NCI-H2227 (cell line): ENCODE measurements around the gene NEO1.

Experiments used
- DNase-seq: peaks from one replicate; lab custom pipeline; 2025; ENCODE audit not compliant: unreplicated experiment; lab: John Stamatoyannopoulos, UW

The NEO1 gene

GRCh38 chr15:73249499-73249898 lies 197.2 kb downstream of the NEO1 start:
- no peak for DNase-seq

DNA sequence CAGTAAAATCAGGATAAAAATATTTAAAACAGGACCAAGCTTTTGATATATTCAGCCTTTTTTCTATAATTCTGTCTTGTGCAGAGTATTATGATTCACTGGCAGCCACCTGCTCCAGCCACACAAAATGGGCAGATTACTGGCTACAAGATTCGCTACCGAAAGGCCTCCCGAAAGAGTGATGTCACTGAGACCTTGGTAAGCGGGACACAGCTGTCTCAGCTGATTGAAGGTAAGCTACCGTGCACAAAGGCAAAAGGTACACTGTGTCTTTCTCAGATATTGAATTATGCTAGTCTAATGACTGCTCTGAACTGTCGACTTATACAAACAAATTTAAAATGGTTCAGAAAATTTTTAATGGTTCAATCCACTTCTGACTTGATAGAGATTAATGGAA lies 202.3 kb downstream of the NEO1 start:
- no peak for DNase-seq

DNA sequence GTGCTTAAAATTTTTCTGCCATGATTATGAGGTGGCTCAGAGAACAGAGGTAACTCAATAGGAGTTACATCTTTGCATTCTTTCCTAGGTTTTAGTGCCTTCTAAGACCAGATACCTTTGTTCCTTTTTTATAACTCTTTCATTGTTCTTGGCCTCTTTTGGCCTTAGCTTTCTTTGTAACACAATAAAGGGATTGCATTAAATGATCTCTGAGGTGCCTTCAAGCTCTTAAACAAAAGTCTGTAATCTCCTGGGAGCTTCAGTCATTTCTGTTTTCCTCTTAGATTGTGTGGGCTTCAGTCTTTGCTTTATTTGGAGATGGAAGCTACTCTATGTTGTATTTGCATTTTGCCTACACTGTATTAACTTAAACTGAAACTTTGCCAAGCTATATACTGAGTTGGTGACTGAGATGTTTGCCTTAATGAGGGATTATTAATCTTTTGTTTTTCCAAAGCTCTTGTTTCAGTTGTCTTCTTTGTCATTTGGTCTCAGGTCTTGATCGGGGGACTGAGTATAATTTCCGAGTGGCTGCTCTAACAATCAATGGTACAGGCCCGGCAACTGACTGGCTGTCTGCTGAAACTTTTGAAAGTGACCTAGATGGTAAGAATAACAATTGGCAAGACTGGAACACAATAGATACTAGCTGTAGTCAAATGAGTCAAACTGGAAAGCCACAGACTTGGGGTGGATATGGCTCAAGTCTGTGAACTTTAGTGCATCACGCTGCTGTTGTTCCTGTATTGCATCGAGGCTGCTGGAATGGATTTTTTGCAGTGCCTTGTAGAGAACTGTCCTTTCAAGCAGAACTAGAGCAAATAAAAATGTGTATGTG lies 206.2 kb downstream of the NEO1 start:
- DNase-seq = no peak

- no peak for DNase-seq
Observed at GRCh38 chr15:73264881-73265280, 212.6 kb downstream of the NEO1 start.

DNA sequence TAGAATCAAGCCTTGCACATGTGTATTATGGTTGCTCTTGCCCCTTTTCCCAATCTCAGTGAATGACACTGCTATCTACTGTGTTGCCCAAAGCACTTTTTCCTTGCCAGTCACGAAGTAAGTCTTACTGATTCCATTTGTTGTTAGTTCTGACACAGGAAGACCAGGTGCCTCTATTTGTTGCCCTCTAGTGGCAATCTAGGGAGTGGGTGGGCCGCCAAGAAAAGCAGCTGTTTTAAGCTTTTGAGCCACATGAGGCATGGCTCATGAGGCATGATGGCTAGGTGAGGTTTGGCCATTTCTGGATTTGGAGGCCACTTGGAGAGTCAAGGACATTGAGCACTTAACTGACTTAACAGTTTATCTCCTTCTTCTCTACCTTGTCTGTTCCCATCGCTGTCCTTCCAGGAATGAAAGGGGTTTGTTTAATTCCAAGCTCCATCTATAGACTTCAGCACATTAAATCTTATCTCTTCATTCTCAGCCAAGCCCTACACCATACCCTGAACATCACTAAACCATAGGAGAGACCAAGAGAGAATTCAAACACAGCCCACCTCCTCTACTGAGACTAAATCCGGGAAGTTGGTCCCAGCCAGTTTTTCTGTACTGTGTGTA lies 213.4 kb downstream of the NEO1 start:
- DNase-seq = peak; percentile 57

GRCh38 chr15:73268457-73268856 lies 216.2 kb downstream of the NEO1 start:
- DNase-seq = no peak

GRCh38 chr15:73270366-73271097 lies 218.3 kb downstream of the NEO1 start:
- DNase-seq = no peak

DNA sequence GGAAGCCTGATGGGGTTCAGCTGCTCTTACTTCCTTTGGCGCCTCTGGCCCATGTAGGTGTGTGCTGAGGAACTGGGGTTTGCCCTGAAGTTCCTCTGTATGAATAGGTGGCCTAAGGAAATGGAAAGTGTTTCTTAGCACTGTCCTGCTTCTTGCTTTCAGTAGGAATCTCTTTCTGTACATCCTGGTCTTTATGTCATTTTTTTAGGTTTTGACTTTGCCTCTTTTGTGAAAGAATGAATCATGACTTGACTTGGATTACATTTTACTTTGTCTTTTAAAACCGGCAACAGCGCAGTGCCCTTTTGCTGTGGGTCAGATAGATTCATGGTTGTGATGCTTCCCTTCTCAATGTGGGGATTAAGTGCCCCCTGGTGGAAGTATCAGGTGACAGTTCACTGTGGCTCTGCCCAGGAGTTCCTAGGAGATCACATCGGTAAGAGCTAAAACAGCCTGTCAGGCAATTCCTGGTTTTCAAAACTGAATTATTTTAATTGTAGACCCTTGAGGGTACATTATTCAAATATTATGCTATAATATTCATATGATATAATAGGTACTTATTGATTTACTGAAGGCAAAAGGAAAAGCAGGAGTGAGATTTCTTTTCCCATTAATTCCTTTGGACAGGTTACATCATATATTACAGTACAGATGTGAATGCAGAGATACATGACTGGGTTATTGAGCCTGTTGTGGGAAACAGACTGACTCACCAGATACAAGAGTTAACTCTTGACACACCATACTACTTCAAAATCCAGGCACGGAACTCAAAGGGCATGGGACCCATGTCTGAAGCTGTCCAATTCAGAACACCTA lies 221.1 kb downstream of the NEO1 start:
- DNase-seq = peak; percentile 62

- DNase-seq = no peak
Observed at GRCh38 chr15:73275862-73276261, 223.6 kb downstream of the NEO1 start.

- DNase-seq = no peak
Observed at GRCh38 chr15:73282567-73283365, 230.5 kb downstream of the NEO1 start.

GRCh38 chr15:73283366-73283962 lies 231.2 kb downstream of the NEO1 start:
- no peak for DNase-seq

DNA sequence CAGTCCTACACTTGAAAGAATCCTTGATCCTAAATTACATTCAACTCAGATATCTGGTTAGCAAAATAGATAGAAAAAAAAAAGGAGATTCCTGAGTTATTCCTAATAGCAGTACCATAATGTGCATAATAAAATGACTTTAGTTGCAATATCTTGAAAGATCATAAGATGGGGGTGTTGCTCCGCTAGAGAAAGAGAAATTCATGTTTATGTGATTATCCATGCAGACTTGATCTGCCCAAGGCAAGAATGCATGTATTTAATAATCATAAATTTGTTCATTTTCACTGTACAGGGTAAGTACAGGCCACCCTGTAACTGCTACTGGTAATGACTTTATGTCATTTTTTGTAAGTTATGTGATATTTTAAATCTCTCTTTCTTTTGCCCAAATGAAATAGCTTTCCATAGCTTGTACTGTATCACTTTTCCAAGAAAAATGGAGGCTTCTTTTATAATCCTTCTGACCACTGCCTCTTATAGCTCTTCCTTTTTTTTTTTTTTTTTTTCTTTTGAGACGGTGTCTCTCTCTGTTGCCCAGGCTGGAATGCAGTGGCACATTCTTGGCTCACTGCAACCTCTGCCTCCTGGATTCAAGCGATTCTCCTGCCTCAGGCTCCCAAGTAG lies 231.9 kb downstream of the NEO1 start:
- DNase-seq = no peak

DNA sequence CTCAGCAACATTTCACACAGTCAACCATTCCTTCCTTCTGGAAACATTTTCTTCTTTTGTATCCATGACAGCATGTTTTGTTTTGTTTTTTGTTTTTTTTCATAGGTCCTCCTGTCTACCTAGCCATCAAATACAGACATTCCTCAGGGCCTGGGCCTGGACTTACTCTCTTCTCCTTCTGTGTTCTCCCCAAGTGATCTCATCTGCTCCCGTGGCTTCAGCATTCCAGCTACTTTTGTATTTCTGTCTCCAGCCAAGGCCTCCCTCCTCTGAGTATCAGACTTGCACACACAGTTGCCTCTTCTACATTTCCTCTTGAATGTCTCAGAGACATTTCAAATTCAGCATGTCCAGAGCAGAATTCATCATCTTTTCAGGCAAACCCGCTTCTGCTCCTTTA lies 234.0 kb downstream of the NEO1 start:
- no peak for DNase-seq

GRCh38 chr15:73287019-73287418 lies 234.8 kb downstream of the NEO1 start:
- DNase-seq = no peak

- DNase-seq = no peak
Observed at GRCh38 chr15:73291441-73291840, 239.2 kb downstream of the NEO1 start.

GRCh38 chr15:73293773-73294172 lies 241.5 kb downstream of the NEO1 start:
- no peak for DNase-seq

- DNase-seq = no peak
Observed at GRCh38 chr15:73295630-73296286, 243.5 kb downstream of the NEO1 start.

DNA sequence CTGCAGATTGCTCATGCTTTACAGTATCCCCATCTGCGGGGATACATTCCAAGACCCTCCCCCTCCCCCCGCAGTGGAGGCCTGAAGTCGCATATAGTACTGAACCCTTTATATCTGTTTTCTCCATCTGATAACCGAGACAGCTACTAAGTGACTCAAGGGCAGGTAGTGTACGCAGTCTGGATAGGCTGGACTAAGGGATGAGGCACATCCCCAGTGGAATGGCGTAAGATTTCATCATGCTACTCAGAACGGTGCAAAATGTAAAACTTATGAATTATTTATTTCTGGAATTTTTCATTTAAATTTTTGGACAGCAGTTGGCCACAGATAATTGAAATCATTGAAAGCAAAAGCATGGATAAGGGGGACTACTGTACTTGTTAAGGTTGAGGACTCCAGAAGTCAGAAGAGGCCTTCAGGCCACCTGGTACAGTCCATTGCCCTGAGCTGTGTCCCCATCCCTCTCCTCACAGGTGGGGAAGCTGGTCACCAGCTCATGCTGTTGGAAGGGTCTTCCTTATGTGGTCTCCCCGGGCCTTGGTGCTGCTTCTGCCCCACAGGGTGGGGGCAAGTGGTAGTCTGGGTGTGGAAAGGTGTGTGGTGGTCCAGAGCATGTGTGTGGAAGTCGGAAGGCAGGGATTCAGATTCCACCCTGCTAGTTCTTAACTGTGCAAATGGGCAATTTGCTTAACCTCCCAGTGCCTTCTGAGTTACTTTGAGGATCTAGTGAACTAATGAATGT lies 244.5 kb downstream of the NEO1 start:
- DNase-seq = no peak
